Endothelial cell of umbilical vein (primary cell): ENCODE results near the gene CHRM2. TPM values are rescaled to one million over a fixed set of nuclear protein-coding genes. Genes with fewer than 3 reads are reported as not detected.

Experiments
- BruUV-seq: library from RNA; stranded (reverse); fragments of 400-500 nt; replicated peaks from 2 replicates; lab custom pipeline; 2021; lab: Mats Ljungman, UMichigan
- CTCF ChIA-PET: fragments of 300-600, 350-600 bp; sonication (Branson Sonifier 250); formaldehyde crosslinking; loops from one replicate; lab custom pipeline; 2021; ENCODE audit warnings: antibody characterized with exemption, inconsistent platforms; lab: Charles Lee
- POLR2A ChIA-PET: fragments of 300-600, 350-600 bp; sonication (Branson Sonifier 250); formaldehyde crosslinking; loops from one replicate; lab custom pipeline; 2021; ENCODE audit warnings: antibody characterized with exemption, inconsistent platforms; lab: Charles Lee
- DNase-seq: peaks from one replicate; pipeline ENCODE4 v3.0.0-alpha.2; 2011; ENCODE audit warnings: low read depth, low spot score
- FAIRE-seq: peaks from 2 replicates; lab custom pipeline; 2011; peaks lifted over from hg19 to GRCh38; lab: Jason Lieb, UNC
- H2AFZ ChIP-seq: 2 replicates; pipeline ENCODE4 v1.6.0; 2012; ENCODE audit warnings: low read depth, low read length, control low read depth, inconsistent platforms
- H3K27ac ChIP-seq: 2 replicates; pipeline ENCODE4 v1.5.1; 2011; ENCODE audit warnings: low read depth, mild to moderate bottlenecking, control low read depth, low read length, moderate library complexity; ENCODE audit not compliant: insufficient read depth
- H3K27me3 ChIP-seq, 2 experiments: 2 replicates each; pipeline versions ENCODE4 v1.6.0 to v1.6.1; 2011; ENCODE audit warnings: low read length in 2 of 2, mixed read lengths in 1 of 2; ENCODE audit not compliant: control insufficient read depth in 2 of 2, insufficient read depth in 2 of 2
- H3K36me3 ChIP-seq, 2 experiments: 2 replicates in 1 of 2; 3 replicates in 1 of 2; pipeline ENCODE4 v1.5.1; 2011; ENCODE audit warnings: low read length in 2 of 2, mild to moderate bottlenecking in 1 of 2, moderate library complexity in 1 of 2; ENCODE audit not compliant: control insufficient read depth in 2 of 2, insufficient read depth in 2 of 2; ENCODE audit errors: extremely low read depth in 1 of 2
- H3K4me1 ChIP-seq: 3 replicates; pipeline ENCODE4 v1.5.1; 2011; ENCODE audit warnings: mild to moderate bottlenecking, low read length; ENCODE audit not compliant: control insufficient read depth, insufficient read depth; ENCODE audit errors: extremely low read depth
- H3K4me2 ChIP-seq: 2 replicates; pipeline ENCODE4 v1.6.1; 2011; ENCODE audit warnings: low read length, control low read depth, mixed read lengths; ENCODE audit not compliant: insufficient read depth
- H3K4me3 ChIP-seq, 3 experiments: fragments of 200-600 bp in 1 of 3; sonication (generic), shearing (Covaris generic) in 1 of 3; replicated peaks in 1 of 3; 2 replicates each; pipeline ENCODE4 v1.5.1; 2011 to 2016; ENCODE audit warnings: control low read depth in 3 of 3, low read length in 3 of 3, mild to moderate bottlenecking in 2 of 3, inconsistent platforms in 1 of 3, low read depth in 1 of 3, moderate library complexity in 1 of 3; ENCODE audit not compliant: insufficient read depth in 1 of 3
- H3K79me2 ChIP-seq: 2 replicates; pipeline ENCODE4 v1.6.0; 2012; ENCODE audit warnings: low read length, inconsistent platforms; ENCODE audit not compliant: control insufficient read depth, insufficient read depth
- H3K9ac ChIP-seq: replicated peaks from 2 replicates; pipeline ENCODE3; 2011; ENCODE audit warnings: low read length, control low read depth; ENCODE audit not compliant: insufficient read depth; ENCODE audit errors: extremely low read depth
- H3K9me1 ChIP-seq: replicated peaks from 3 replicates; pipeline ENCODE4 v1.6.0; 2011; ENCODE audit warnings: mild to moderate bottlenecking, low read length; ENCODE audit not compliant: control insufficient read depth, insufficient read depth; ENCODE audit errors: extremely low read depth
- H3K9me3 ChIP-seq: replicated peaks from 2 replicates; pipeline ENCODE4 v1.5.1; 2012; ENCODE audit warnings: low read length, inconsistent platforms; ENCODE audit not compliant: control insufficient read depth, insufficient read depth
- H4K20me1 ChIP-seq: replicated peaks from 2 replicates; pipeline ENCODE3; 2011; ENCODE audit warnings: mild to moderate bottlenecking, low read length; ENCODE audit not compliant: control insufficient read depth, insufficient read depth; ENCODE audit errors: extremely low read depth
- EZH2 ChIP-seq: IDR thresholded peaks from 2 replicates; pipeline ENCODE4 v1.6.1; 2012; ENCODE audit warnings: borderline replicate concordance, low read depth, mild to moderate bottlenecking, moderate library complexity, low read length, inconsistent platforms; ENCODE audit not compliant: severe bottlenecking
- FOS ChIP-seq: IDR thresholded peaks from 2 replicates; pipeline ENCODE4 v1.6.1; 2011; ENCODE audit warnings: mild to moderate bottlenecking, low read length, moderate library complexity, borderline replicate concordance; ENCODE audit not compliant: insufficient read depth
- GATA2 ChIP-seq: IDR thresholded peaks from 2 replicates; pipeline ENCODE4 v1.7.0; 2011; ENCODE audit warnings: low read depth, mild to moderate bottlenecking, moderate library complexity, mixed read lengths, low read length; ENCODE audit not compliant: insufficient read length, insufficient read depth
- MYC ChIP-seq: IDR thresholded peaks from one replicate; pipeline ENCODE4 v1.6.1; 2011; ENCODE audit warnings: mild to moderate bottlenecking, low read depth, low read length
- POLR2A ChIP-seq: IDR thresholded peaks from 2 replicates; pipeline ENCODE4 v1.6.1; 2012; ENCODE audit warnings: low read depth, mild to moderate bottlenecking, control low read depth, low read length
- POLR2AphosphoS5 ChIP-seq: IDR thresholded peaks from 2 replicates; pipeline ENCODE4 v1.6.1; 2012; ENCODE audit warnings: low read depth, mild to moderate bottlenecking, control low read depth, low read length, moderate library complexity; ENCODE audit not compliant: insufficient read depth
- dilution Hi-C: fragments of 300-500 bp; cut with MboI; formaldehyde crosslinking; loops from one replicate; pipeline ENCODE4 v1.15.0; 2019; ENCODE audit warnings: low sequenced_read_pairs; ENCODE audit not compliant: extremely low pct_ligation_motif_present
- intact Hi-C: fragments of 100-400 bp; cut with micrococcal nuclease; formaldehyde crosslinking; loops from one replicate; pipeline ENCODE4 v1.10.0; 2022
- polyA plus RNA-seq, 4 experiments: library from polyadenylated mRNA; depleted of rRNA in 3 of 4; stranded (reverse) in 3 of 4; unstranded in 1 of 4; fragments of >200 nt; gene quantifications; 2 replicates each; pipeline versions ENCODE4 v1.2.1 to v1.2.3, GENCODE V29; 2011 to 2012; ENCODE audit warnings: missing spikeins in 1 of 4
- total RNA-seq: library from RNA; stranded (reverse); gene quantifications from 2 replicates; pipeline ENCODE4 v1.2.3, GENCODE V29; 2021
- TF ChIP-seq, protein P1 (sequence below), 2 donors: IDR thresholded peaks; 1 replicate in 1 of 2; 2 replicates in 1 of 2; pipeline ENCODE4 v1.5.1; 2011; ENCODE audit warnings: low read length in 2 of 2, mild to moderate bottlenecking in 2 of 2, moderate library complexity in 2 of 2, control low read depth in 1 of 2, inconsistent platforms in 1 of 2, low read depth in 1 of 2; ENCODE audit not compliant: insufficient read depth in 1 of 2; ENCODE audit errors: extremely low read depth in 1 of 2
- TF ChIP-seq, protein P2 (sequence below): IDR thresholded peaks from 2 replicates; pipeline ENCODE4 v1.6.1; 2011; ENCODE audit not compliant: insufficient read depth, insufficient read length

Gene CHRM2
- total and polyA plus RNA-seq, 2 donors (not counting 3 experiments of a cell fraction or from before 2014, with no cell fraction given) = not detected

- CTCF ChIA-PET = interaction anchor here (1.2 kb wide), 1 partner anchor 11 kb away, joined by 3 read pairs; no protein-coding TSS in a partner anchor
- intact Hi-C loops (no loop called here), dilution Hi-C loops (no loop called here)
- no peaks in the 10 kb centered on the region for H4K20me1 ChIP-seq
- no peak overlapping the region for H3K27ac ChIP-seq
- H3K27me3 ChIP-seq = no peaks in the 10 kb centered on the region
- H3K4me1 ChIP-seq = no peaks in the 10 kb centered on the region
- BruUV-seq = no TSS peak
- H3K9me3 ChIP-seq = no peaks in the 10 kb centered on the region
- POLR2A ChIA-PET = no interaction called here
- FAIRE-seq (no peak), DNase-seq (no peak)
- H3K4me2 ChIP-seq = no peak overlapping the region
- H3K4me3 ChIP-seq = no peak overlapping the region
- no peak overlapping the region for H3K9ac ChIP-seq
- no peak for TF ChIP-seq GATA2
- no peak for TF ChIP-seq FOS
- TF ChIP-seq, protein P1, sequence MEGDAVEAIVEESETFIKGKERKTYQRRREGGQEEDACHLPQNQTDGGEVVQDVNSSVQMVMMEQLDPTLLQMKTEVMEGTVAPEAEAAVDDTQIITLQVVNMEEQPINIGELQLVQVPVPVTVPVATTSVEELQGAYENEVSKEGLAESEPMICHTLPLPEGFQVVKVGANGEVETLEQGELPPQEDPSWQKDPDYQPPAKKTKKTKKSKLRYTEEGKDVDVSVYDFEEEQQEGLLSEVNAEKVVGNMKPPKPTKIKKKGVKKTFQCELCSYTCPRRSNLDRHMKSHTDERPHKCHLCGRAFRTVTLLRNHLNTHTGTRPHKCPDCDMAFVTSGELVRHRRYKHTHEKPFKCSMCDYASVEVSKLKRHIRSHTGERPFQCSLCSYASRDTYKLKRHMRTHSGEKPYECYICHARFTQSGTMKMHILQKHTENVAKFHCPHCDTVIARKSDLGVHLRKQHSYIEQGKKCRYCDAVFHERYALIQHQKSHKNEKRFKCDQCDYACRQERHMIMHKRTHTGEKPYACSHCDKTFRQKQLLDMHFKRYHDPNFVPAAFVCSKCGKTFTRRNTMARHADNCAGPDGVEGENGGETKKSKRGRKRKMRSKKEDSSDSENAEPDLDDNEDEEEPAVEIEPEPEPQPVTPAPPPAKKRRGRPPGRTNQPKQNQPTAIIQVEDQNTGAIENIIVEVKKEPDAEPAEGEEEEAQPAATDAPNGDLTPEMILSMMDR (IDR thresholded peaks at IDR 0.05; ENCODE audit: extremely low read depth in 1 of 2, insufficient read depth in 1 of 2, low read depth in 1 of 2, low read length in 2 of 2) = no peak
- TF ChIP-seq POLR2A = no peak
- TF ChIP-seq, protein P2, sequence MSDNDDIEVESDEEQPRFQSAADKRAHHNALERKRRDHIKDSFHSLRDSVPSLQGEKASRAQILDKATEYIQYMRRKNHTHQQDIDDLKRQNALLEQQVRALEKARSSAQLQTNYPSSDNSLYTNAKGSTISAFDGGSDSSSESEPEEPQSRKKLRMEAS = no peak
- no peak for TF ChIP-seq MYC
- no peak for TF ChIP-seq POLR2AphosphoS5
- TF ChIP-seq EZH2 = no peak
- H3K79me2 ChIP-seq = no peaks in the 10 kb centered on the region
- H3K9me1 ChIP-seq = no peaks in the 10 kb centered on the region
- no peak overlapping the region for H2AFZ ChIP-seq
- H3K36me3 ChIP-seq = no peaks in the 10 kb centered on the region
Observed at GRCh38 chr7:136937436-136937835, 69.0 kb downstream of the CHRM2 start.
